ENCODE results near the gene MMP2.

The MMP2 gene

DNA sequence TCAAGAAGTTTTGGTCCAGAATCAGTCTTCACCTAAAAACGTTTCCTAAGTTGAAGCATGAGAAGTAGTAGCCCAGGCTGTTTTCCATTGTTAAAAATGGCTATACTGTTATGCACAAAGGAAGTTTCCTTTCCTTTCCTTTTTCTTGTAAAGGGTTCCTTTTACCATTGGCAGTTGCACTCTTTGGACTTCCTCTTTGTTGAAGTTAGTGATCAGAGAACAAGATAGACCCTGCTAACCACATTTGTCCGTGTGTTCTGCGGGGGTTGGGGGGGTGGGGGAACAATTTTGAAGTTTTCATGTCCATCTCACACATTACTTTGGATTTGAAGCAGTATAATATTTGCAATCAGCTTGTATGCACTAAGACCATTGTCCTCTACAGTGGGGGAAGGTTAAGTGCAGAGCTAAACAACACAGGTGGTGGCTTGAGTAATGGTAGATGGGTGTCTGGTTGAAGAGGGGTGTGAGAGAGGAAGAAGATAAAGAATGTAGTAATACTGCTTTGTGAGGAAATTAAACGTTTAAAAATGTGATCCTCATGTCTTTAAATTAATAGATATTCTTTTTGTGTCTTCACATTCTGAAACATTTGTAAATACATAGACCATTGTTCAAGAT, 31.3 kb downstream of the MMP2 start:
- no peak for DNase-seq (ENCODE audit: extremely low read depth in 1 of 2, low read depth in 1 of 2)

DNA sequence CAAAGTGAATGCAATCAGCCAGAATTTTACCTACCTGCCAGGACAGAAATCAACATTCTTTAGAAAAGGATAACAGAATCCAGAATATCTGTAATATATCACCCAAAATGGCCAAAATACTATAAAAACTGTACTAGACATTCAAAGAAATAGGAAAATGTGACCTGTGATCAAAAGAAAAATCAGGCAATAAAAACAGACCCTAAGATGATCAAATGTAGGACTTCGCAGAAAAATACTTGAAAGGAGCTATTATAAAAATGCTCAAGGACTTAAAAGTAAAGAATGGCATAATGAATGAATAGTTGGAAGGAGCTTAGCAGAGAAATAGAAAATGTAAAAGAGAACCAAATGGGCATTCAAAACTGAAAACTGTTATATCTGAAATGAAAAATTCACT, 33.9 kb downstream of the MMP2 start:
- DNase-seq (ENCODE audit: extremely low read depth in 1 of 2, low read depth in 1 of 2), result no peak

DNA sequence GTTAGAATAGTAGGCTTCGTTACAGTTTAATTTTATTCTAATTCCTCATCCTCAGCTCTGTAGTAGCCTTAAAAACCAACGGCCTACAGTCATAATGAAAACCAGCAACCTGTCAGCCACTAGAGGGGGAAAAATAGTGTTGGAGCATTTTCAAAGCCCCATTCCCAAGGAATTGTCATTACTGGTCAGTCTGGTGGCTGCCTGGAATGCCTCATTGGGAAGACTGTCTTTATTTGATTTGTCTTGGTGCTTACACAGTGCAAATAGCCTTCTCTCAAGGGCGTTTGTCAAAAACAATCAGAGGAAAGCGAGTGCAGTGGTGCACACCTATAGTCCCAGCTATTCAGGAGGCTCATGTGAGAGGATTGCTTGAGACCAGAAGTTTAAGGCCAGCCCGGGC, 34.6 kb downstream of the MMP2 start:
- DNase-seq (ENCODE audit: extremely low read depth in 1 of 2, low read depth in 1 of 2), result no peak

DNA sequence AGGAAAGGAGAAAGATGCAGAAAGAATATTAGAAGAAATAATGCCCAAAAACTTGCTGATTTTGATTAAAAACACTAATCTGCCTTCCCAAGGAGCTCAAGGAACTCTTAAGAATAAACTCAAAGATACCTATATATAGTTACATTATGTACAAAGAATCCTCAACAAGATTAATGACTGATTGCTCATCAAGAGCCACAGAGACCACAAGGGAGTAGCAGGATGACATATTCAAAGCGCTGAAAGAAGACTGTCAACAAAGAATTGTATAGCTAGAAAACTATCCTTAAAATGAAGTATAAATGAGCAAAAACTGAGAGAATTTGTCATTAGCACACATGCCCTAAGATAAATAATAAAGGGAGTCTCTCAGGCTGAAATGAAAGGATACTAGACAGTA, 36.1 kb downstream of the MMP2 start:
- no peak for DNase-seq (ENCODE audit: extremely low read depth in 1 of 2, low read depth in 1 of 2)

DNA sequence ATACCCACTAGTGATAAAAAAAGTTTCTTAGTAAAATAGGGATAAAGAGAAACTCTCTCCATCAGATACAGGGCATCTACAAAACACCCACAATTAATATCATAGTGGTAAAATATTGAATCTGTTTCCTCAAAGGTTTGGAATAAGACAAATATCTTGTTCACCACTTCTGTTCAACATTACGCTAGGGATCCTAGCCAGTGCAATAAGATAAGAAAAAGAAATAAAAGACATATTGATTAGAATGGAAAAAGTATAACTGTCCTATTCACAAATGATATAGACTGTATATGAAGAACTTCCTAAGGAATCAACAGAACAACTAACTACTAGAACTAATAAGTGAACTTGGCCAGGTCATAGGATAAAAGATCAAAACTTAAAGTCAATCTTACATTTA, 42.8 kb downstream of the MMP2 start:
- no peak for DNase-seq (ENCODE audit: extremely low read depth in 1 of 2, low read depth in 1 of 2)

DNA sequence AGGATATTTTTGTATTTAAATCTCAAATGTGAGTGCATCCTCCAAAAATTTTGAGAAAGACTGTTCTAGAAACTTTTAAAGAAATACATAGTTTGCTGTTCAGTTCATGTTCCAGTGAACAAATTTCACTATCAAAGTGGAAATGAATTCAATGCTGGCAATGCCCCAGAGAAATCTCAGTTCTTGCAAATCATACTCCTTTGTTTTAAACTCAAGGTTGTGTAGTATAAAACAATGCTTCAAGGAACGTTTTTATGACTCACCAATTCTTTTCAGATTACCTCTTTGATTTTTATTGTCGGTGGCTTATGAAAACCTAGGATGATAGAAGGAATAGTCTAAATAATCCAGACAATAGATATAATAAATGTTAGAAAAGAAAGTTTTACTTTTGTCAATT, 47.4 kb downstream of the MMP2 start:
- no peak for DNase-seq (ENCODE audit: extremely low read depth in 1 of 2, low read depth in 1 of 2)

DNA sequence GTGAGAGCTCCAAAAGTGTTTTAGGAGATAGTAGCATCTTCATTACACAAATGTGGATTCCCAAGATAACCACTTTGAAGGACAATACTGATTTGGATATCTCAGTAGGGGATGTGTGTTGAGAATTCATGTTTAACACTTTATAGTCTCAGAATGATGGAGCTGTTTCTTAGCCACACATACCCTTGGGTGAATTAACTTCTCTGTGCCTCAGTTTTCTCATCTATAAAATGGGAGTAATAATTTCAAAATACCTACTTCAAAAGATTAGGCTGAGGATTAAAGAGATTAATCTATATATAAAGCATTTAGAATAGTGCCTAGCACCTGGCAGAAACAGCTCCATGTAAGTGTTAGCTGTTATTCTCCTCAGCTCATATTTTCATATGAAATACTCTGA, 48.9 kb downstream of the MMP2 start:
- no peak for DNase-seq (ENCODE audit: extremely low read depth in 1 of 2, low read depth in 1 of 2)

DNA sequence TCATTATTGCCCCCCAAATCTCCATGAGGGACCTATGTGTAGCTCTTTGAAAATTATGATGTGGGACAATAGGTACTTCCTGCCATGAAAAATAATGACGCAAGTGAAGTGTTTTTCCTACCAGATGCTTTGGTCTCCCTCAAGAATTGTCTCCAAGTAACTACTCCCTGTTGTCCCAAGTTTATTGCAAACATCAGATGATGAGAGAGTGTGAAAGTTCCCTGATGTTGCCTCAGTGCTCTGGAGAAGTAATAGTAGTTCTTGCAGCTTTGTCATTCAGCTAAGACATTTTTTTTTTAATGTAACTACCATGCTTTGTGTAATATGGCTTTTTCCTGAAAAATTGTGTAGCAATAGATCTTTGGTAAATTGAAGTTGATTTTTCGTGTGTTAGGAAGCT, 50.0 kb downstream of the MMP2 start:
- DNase-seq (ENCODE audit: extremely low read depth in 1 of 2, low read depth in 1 of 2), result no peak

DNA sequence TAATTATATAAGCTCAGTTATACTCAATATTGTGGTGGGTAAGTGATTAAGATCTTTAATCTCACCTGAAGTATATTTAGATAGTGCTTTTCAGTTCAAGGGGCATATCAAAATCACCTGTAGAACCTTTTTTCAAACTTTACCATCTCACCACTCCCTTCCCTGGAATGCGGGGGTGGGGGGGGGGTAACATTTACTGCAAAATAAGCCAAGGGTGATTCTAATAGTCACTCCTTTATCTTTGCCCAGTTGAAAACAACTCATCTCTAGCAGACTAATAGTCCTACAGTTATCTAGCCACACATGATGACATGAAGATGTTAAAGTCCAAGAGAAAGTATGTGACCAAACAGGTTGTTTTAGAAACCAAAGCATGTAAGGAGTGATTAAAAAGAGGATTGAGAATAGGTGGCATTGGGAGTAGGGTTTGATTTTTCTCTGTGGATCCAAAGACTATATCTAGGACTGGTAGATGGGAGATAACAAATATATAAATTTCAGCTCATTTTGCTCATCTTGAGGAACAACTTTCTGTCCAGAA, 51.4 kb downstream of the MMP2 start:
- DNase-seq (ENCODE audit: extremely low read depth in 1 of 2, low read depth in 1 of 2), result no peak

DNA sequence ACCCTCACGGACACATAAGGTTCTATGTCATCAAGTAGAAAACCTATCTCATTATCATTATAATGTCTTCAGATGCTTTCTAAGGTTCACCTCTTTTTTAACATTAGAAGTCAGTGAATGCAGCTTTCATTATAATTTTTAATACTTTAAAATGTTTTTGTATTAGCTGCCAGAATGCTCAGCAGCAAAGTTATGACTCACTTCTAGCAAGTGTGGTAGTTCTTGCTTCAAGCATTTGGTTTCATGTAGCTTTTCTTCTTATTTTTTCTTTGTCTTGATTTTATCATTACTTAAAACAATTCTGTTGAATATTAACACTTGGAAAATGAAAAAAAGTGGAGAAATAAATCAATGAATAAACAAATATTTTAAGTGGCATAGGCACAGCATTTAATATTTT, 53.2 kb downstream of the MMP2 start:
- DNase-seq (ENCODE audit: extremely low read depth in 1 of 2, low read depth in 1 of 2), result no peak

DNA sequence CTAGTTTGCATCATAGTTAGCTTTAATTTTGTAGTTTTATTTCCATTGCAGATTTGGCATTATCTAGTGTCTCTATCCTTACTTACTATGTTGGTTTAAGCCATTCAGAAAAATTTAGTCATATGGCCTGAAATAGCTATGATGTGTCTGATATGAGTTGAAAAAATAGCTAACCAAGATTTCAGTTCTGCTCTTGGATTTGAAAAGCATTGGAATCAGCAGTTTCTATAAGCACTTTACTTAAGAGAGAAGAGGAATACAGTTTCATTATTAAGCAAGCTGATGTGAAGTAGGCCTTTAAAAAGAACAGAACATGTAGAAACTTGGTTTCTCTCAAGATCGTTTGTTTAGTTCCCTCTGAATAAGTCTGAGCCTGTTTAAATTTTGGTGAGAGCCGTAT, 55.8 kb downstream of the MMP2 start:
- no peak for DNase-seq (ENCODE audit: extremely low read depth in 1 of 2, low read depth in 1 of 2)

DNA sequence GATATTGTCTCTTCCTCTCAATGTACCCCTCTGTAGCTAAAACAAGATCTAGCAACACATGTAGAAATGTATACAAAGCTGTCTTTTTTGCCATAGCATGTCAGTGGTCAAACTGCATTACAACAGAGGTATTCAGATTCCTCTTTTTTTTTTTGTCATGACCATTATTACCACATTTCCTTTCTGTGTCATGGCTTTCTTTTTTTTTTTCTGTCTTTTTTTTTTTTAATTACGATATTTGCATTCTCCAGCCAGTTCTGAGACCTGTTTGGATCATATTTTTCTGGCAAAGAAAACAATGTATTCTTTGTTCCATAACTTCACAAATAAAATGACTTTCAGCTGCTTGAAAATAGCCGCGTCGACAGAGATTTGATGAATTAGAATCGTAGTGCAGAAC, 60.1 kb downstream of the MMP2 start:
- no peak for DNase-seq (ENCODE audit: extremely low read depth in 1 of 2, low read depth in 1 of 2)

DNA sequence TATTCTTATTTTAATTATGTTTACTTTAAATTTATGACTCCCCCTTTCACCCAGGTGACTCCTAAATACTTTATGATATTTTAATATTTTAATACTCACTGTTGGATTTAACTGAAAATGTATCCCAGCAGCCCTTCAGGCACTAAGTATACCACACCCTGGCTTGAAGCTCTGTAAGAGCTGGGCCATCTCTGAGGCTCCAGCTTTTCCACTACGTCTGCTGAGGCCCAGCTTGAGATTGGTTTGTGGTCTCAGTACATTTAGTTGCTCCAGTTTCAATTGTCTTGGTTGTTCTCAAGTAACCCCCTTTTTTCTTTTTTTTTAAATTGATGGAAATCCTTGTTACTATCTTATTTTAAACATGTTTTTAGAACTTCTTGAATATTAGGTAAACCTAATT, 60.5 kb downstream of the MMP2 start:
- DNase-seq (ENCODE audit: extremely low read depth in 1 of 2, low read depth in 1 of 2), result no peak

DNA sequence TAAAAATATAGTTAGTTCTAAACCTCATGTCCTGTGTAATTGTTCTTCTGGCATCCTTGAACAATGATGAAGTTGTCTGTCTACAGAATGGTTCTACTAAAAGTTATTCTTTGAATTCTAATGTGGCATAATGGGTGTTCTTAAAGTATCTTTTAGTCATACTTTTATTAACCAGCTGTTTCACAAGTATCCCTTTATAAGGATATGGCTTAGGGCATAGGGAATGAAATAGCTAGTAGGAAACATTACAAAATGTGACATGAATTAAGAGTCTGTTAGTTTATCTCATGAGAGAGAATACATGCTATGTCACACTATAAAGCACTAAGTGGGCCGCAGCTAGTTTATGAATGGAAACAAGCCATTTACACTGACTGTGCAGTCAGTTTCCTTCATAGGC, 61.2 kb downstream of the MMP2 start:
- DNase-seq (ENCODE audit: extremely low read depth in 1 of 2, low read depth in 1 of 2), result no peak

DNA sequence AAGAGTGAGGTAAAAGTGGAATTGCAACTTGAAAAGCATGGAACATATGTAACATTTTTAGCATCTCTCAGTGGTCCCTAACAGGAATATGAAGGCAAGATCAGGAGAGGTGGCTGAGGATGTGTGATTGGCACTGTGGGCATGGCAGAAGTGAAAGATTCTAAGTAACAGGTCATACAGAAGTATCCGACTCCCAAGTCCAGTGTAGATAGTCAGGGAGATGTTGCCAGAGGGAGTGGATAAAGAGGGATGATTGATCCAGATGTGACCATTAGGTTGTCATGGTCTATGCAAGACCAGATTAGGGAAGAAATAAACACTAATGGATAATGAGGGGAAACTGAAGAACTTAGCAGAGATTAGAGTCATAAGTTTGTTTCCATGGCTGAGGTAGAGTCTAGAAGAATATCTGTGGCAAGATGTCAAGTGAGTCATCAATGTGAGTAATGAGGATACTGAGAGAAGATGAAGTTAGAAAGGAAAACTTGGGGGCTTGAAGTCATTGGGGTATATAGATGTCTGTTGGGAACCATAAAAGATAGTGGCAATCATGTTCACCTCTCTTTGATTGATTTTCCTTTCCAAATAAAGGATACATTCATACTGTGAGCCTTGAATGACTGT, 63.6 kb downstream of the MMP2 start:
- DNase-seq (ENCODE audit: extremely low read depth in 1 of 2, low read depth in 1 of 2), result no peak

DNA sequence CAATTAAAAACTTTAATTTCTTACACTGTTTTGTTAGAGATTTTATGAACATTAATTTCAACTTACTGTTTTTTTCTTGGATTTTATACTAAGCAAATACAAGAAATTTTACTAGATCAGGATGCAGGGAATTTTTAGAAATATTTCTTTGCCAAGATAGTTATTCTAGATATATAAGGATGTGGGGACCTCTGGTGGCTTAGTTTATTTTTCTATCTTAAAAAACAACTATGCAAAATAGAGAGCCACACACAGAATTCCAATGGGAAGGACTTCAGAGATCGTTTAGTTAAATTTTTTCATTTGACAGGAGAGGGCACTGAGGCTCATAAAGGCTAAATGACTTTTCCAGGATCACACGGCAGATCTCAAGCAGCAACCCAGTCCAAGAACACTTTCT, 64.5 kb downstream of the MMP2 start:
- DNase-seq (ENCODE audit: extremely low read depth in 1 of 2, low read depth in 1 of 2), result no peak

DNA sequence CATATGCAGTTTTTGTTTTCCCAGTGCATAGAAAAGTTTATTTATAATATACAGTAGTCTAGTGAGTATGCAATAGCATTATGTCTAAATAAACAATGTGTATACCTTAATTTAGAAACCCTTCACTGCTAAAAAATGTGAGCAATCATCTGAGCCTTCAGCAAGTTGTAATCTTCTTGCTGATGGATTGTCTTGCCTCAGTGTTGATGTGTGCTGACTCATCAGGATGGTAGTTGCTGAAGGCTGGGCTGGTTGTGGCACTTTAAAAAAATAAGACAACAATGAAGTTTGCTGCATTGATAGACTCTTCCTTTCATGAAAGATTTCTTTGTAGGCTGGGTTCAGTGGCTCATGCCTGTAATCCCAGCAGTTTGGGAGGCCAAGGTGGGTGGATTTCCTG, 73.6 kb downstream of the MMP2 start:
- DNase-seq (ENCODE audit: extremely low read depth in 1 of 2, low read depth in 1 of 2), result no peak

DNA sequence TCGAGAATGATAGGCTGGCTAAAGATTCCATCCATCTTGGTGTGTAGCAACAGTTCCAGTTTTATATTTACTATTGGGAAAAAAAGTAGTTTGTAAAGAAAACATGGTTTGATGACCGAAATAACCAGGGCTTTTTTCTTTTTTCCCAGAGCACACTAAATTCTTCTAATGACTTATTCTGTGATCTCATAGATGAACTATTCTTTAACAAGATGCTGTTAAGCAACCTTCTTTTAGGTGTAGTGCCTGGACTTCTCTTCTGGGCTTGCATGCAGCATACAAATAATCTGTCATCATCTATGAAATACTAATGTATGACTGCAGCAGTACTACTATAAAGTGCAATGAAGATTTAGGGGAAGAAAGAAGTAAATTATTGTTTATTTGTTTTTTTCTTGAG, 76.4 kb downstream of the MMP2 start:
- no peak for DNase-seq (ENCODE audit: extremely low read depth in 1 of 2, low read depth in 1 of 2)
